ENCODE data around the gene CTSD. TPM values are rescaled to one million over a fixed set of nuclear protein-coding genes. Genes with fewer than 3 reads are reported as not detected.

The CTSD gene
- total and polyA plus RNA-seq, 4 donors, result 310 to 814 (median 553) TPM

DNA sequence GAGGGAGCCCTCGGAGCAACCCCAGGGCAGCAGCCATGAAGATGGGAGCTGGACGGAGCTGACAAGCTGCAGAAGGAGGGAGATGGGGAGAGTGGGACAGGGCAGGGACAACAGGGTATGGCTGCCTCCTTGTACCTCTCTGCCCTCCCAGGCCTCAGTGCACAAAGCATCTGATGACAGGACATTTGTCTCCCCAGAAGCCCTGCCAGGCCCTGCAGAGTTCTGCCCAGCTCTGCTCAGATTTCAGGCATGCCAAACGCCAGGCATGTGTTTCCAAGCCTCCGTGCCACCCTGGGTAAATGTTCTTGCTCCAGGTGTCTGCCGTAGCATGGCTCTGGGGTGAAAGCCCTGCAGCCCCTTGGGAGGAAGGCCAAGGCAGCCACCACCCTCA, 12.2 kb downstream of the CTSD start:
- 75% methylated on average over 5 of the region's 5 CpGs for WGBS
- Histone ChIP-seq H3K27me3 (ENCODE audit: control insufficient read depth in 4 of 4, insufficient read depth in 4 of 4, low read length in 3 of 4) (no peaks in the 10 kb centered on the region), H3K4me1 (ENCODE audit: control insufficient read depth in 4 of 4, insufficient read depth in 4 of 4, low read length in 3 of 4) (peaks cover 4 to 36% (median 22%) of the 10 kb centered on the region in 4 donors), H3K9me3 (ENCODE audit: control insufficient read depth in 4 of 4, low read length in 3 of 4) (no peaks in the 10 kb centered on the region), H3K9ac (ENCODE audit: low read depth in 1 of 2, low read length in 2 of 2) (no peak overlapping the region), H3K36me3 (ENCODE audit: control insufficient read depth in 4 of 4, insufficient read depth in 3 of 4, low read depth in 1 of 4, low read length in 3 of 4) (peaks cover 0 to 22% (median 18%) of the 10 kb centered on the region in 4 donors), H3K4me3 (ENCODE audit: low read depth in 1 of 3, low read length in 3 of 3) (no peak overlapping the region), H3K27ac (ENCODE audit: low read depth in 1 of 2, low read length in 2 of 2) (peak overlapping the region in 1 of 2 donors; percentile 61)
- TF ChIP-seq TAF1 (conservative IDR thresholded peaks at IDR 0.05), result no peak
- TF ChIP-seq FOXA2 (IDR thresholded peaks at IDR 0.05), result no peak
- no peak for TF ChIP-seq EGR1 (IDR thresholded peaks at IDR 0.05; ENCODE audit: low read depth in 2 of 2)
- TF ChIP-seq FOXA1 (IDR thresholded peaks at IDR 0.05), result no peak
- no peak for TF ChIP-seq NR2F2 (IDR thresholded peaks at IDR 0.05)
- DNase-seq (ENCODE audit: low spot score), result no peak

DNA sequence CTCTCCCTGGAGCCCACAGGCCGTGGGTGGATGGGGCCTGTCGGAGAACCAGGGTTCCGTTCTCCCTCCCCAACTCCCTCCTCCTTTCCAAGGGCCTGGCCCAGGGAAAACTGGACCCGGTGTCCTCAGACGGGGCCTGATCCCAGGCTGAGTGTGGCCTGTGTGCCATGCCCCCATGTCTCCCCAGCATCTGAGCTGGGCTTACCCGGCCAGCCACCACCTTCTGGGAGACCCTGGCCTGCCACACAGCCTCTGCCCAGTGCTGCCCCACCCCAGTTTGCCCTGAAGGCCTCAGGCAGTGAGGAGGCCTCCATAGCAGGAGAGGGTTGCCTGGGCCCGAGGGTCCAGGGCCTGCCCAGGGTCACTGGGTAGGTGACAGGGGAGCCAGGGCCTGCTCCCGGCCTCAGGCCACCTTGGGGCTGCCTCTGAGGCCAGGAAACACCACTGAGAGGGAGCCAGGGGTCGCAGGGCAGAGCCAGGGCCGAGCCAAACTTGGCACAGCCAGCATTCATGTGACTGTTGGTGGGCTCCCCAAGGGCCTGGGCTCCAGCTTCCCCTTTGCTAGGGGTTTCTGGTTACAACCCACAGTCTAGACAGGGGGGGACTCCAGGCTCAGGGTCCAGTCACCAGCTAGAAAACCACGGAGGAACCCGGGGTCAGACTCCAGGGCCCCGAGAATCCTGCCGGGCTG, 12.7 kb downstream of the CTSD start:
- TF ChIP-seq TAF1 (conservative IDR thresholded peaks at IDR 0.05), result no peak
- no peak for TF ChIP-seq JUND (IDR thresholded peaks at IDR 0.05)
- no peak for TF ChIP-seq NR2F2 (IDR thresholded peaks at IDR 0.05)
- TF ChIP-seq RAD21 (IDR thresholded peaks at IDR 0.05), result no peak
- TF ChIP-seq SP1 (IDR thresholded peaks at IDR 0.05), result no peak
- no peak for TF ChIP-seq CTCF (IDR thresholded peaks at IDR 0.05; ENCODE audit: low read depth, low read length, missing input control)
- TF ChIP-seq HNF4A (conservative IDR thresholded peaks at IDR 0.05), result no peak
- TF ChIP-seq FOXA2 (IDR thresholded peaks at IDR 0.05), result no peak
- TF ChIP-seq, protein P1, sequence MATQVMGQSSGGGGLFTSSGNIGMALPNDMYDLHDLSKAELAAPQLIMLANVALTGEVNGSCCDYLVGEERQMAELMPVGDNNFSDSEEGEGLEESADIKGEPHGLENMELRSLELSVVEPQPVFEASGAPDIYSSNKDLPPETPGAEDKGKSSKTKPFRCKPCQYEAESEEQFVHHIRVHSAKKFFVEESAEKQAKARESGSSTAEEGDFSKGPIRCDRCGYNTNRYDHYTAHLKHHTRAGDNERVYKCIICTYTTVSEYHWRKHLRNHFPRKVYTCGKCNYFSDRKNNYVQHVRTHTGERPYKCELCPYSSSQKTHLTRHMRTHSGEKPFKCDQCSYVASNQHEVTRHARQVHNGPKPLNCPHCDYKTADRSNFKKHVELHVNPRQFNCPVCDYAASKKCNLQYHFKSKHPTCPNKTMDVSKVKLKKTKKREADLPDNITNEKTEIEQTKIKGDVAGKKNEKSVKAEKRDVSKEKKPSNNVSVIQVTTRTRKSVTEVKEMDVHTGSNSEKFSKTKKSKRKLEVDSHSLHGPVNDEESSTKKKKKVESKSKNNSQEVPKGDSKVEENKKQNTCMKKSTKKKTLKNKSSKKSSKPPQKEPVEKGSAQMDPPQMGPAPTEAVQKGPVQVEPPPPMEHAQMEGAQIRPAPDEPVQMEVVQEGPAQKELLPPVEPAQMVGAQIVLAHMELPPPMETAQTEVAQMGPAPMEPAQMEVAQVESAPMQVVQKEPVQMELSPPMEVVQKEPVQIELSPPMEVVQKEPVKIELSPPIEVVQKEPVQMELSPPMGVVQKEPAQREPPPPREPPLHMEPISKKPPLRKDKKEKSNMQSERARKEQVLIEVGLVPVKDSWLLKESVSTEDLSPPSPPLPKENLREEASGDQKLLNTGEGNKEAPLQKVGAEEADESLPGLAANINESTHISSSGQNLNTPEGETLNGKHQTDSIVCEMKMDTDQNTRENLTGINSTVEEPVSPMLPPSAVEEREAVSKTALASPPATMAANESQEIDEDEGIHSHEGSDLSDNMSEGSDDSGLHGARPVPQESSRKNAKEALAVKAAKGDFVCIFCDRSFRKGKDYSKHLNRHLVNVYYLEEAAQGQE (IDR thresholded peaks at IDR 0.05), result no peak
- TF ChIP-seq EGR1 (IDR thresholded peaks at IDR 0.05; ENCODE audit: low read depth in 2 of 2), result no peak
- no peak for TF ChIP-seq FOXA1 (IDR thresholded peaks at IDR 0.05)
- TF ChIP-seq RXRA (IDR thresholded peaks at IDR 0.05), result no peak
- TF ChIP-seq, protein P2, sequence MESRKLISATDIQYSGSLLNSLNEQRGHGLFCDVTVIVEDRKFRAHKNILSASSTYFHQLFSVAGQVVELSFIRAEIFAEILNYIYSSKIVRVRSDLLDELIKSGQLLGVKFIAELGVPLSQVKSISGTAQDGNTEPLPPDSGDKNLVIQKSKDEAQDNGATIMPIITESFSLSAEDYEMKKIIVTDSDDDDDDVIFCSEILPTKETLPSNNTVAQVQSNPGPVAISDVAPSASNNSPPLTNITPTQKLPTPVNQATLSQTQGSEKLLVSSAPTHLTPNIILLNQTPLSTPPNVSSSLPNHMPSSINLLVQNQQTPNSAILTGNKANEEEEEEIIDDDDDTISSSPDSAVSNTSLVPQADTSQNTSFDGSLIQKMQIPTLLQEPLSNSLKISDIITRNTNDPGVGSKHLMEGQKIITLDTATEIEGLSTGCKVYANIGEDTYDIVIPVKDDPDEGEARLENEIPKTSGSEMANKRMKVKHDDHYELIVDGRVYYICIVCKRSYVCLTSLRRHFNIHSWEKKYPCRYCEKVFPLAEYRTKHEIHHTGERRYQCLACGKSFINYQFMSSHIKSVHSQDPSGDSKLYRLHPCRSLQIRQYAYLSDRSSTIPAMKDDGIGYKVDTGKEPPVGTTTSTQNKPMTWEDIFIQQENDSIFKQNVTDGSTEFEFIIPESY (IDR thresholded peaks at IDR 0.05), result no peak
- no peak for TF ChIP-seq HNF4G (IDR thresholded peaks at IDR 0.05)
- no peak for TF ChIP-seq GABPA (IDR thresholded peaks at IDR 0.05 in 1 of 2, conservative IDR thresholded peaks at IDR 0.05 in 1 of 2)
- TF ChIP-seq YY1 (IDR thresholded peaks at IDR 0.05), result no peak
- no peak overlapping the region for H3K9ac ChIP-seq (ENCODE audit: low read depth in 1 of 2, low read length in 2 of 2)
- no peaks in the 10 kb centered on the region for H3K9me3 ChIP-seq (ENCODE audit: control insufficient read depth in 4 of 4, low read length in 3 of 4)
- WGBS, result 52% methylated on average over 14 of the region's 14 CpGs
- H3K27ac ChIP-seq (ENCODE audit: low read depth in 1 of 2, low read length in 2 of 2), result peak overlapping the region; percentile 61 to 71
- no peaks in the 10 kb centered on the region for H3K27me3 ChIP-seq (ENCODE audit: control insufficient read depth in 4 of 4, insufficient read depth in 4 of 4, low read length in 3 of 4)
- no peak overlapping the region for H3K4me3 ChIP-seq (ENCODE audit: low read depth in 1 of 3, low read length in 3 of 3)
- DNase-seq (ENCODE audit: low spot score), result no peak
- H3K4me1 ChIP-seq (ENCODE audit: control insufficient read depth in 4 of 4, insufficient read depth in 4 of 4, low read length in 3 of 4), result peaks cover 0 to 34% (median 18%) of the 10 kb centered on the region in 4 donors
- peaks cover 0 to 21% (median 18%) of the 10 kb centered on the region in 4 donors for H3K36me3 ChIP-seq (ENCODE audit: control insufficient read depth in 4 of 4, insufficient read depth in 3 of 4, low read depth in 1 of 4, low read length in 3 of 4)

Data from liver (tissue), 9 donors.